Sigmoid colon (tissue), 7 donors: ENCODE data around the gene EMC8. TPM values are rescaled to one million over a fixed set of nuclear protein-coding genes. Genes with fewer than 3 reads are reported as not detected.

Source experiments
- DNase-seq: peaks from one replicate; pipeline ENCODE4 v3.0.0-alpha.2; 2019
- H3K27ac ChIP-seq, 4 donors: fragments of 200-600 bp; sonication (generic); one replicate each; pipeline ENCODE4 v1.5.1; 2016 to 2019; ENCODE audit warnings: mild to moderate bottlenecking in 1 of 4
- H3K27me3 ChIP-seq, 3 donors: fragments of 200-600 bp; sonication (generic); one replicate each; pipeline ENCODE4 v1.5.1; 2019; ENCODE audit warnings: mild to moderate bottlenecking in 1 of 3
- H3K36me3 ChIP-seq, 4 donors: fragments of 200-600 bp; sonication (generic); one replicate each; pipeline ENCODE4 v1.5.1; 2016 to 2019
- H3K4me1 ChIP-seq, 4 donors: fragments of 200-600 bp; sonication (generic); one replicate each; pipeline ENCODE4 v1.5.1; 2017 to 2019
- H3K4me3 ChIP-seq, 4 donors: fragments of 200-600 bp; sonication (generic); one replicate each; pipeline ENCODE4 v1.5.1; 2017 to 2019; ENCODE audit warnings: mild to moderate bottlenecking in 2 of 4, moderate library complexity in 1 of 4
- H3K9me3 ChIP-seq, 4 donors: fragments of 200-600 bp in 3 of 4; sonication (generic) in 3 of 4; one replicate each; pipeline versions ENCODE4 v1.5.1 to v1.6.1; 2013 to 2019
- EP300 ChIP-seq, 4 donors: sonication (generic); formaldehyde crosslinking; IDR thresholded peaks; one replicate each; pipeline ENCODE4 v1.6.1; 2017; ENCODE audit warnings: antibody characterized with exemption in 4 of 4
- POLR2A ChIP-seq, 2 donors: fragments of 450-650 bp; IDR thresholded peaks; one replicate each; pipeline ENCODE4 v1.6.1; 2016; ENCODE audit warnings: antibody characterized with exemption in 2 of 2, mild to moderate bottlenecking in 2 of 2, moderate library complexity in 2 of 2
- POLR2AphosphoS5 ChIP-seq, 4 donors: sonication (generic); formaldehyde crosslinking; IDR thresholded peaks; one replicate each; pipeline ENCODE4 v1.6.1; 2017; ENCODE audit warnings: antibody characterized with exemption in 4 of 4
- WGBS, 2 donors: extraction: QIAGEN DNeasy Blood & Tissue Kit; methylation state at CpG; one replicate each; pipeline ENCODE4 v1.1.7; 2013; 5-methylcytosine and 5-hydroxymethylcytosine counted together
- intact Hi-C: fragments of 100-400 bp; cut with DNase I; formaldehyde crosslinking; loops from one replicate; pipeline ENCODE4 v1.15.1; 2023
- polyA plus RNA-seq, 3 donors: library from polyadenylated mRNA; stranded (reverse); fragments of 200-250 nt; gene quantifications; one replicate each; pipeline ENCODE4 v1.2.3, GENCODE V29; 2013
- total RNA-seq, 4 donors: library from RNA; depleted of rRNA; stranded (reverse); fragments of >200 nt; gene quantifications; one replicate each; pipeline ENCODE4 v1.1.0, GENCODE V29; 2016
- TF ChIP-seq, protein P1 (sequence below), 4 experiments: fragments of 450-650 bp in 3 of 4; fragments of 200-600 bp in 1 of 4; IDR thresholded peaks; one replicate each; pipeline ENCODE4 v1.5.1; 2016 to 2019; ENCODE audit warnings: antibody characterized with exemption in 4 of 4, mild to moderate bottlenecking in 3 of 4, moderate library complexity in 2 of 4
- donor health status: healthy with polysubstance abuse.
- donor health status: Bipolar disorder and iron deficiency.
- donor health status: healthy.

Gene EMC8
- total and polyA plus RNA-seq, 7 donors, result 13.8 to 38.8 (median 23.7) TPM

DNA sequence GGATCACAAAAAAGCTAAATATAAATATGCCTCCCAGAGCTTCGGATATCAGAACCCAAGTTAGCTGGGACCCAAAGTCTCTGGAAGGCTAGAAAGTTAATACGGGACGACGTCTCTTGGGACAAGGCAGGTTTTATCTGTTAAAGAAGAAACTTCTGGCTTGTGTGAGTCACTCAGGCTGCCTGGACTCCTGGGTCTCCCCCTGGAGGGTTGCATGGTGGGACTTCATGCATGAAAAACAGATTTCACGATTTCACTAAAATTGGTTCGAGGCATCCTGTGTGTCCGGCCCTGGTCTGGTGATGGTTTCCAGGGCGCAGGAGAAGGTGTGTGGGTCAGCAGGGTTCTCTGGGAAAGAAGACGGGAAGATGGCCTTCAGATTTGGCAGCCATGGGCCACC lies 47.1 kb upstream of the EMC8 start:
- no peak for TF ChIP-seq POLR2AphosphoS5 (IDR thresholded peaks at IDR 0.05)
- TF ChIP-seq, protein P1, sequence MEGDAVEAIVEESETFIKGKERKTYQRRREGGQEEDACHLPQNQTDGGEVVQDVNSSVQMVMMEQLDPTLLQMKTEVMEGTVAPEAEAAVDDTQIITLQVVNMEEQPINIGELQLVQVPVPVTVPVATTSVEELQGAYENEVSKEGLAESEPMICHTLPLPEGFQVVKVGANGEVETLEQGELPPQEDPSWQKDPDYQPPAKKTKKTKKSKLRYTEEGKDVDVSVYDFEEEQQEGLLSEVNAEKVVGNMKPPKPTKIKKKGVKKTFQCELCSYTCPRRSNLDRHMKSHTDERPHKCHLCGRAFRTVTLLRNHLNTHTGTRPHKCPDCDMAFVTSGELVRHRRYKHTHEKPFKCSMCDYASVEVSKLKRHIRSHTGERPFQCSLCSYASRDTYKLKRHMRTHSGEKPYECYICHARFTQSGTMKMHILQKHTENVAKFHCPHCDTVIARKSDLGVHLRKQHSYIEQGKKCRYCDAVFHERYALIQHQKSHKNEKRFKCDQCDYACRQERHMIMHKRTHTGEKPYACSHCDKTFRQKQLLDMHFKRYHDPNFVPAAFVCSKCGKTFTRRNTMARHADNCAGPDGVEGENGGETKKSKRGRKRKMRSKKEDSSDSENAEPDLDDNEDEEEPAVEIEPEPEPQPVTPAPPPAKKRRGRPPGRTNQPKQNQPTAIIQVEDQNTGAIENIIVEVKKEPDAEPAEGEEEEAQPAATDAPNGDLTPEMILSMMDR (IDR thresholded peaks at IDR 0.05), result no peak
- TF ChIP-seq EP300 (IDR thresholded peaks at IDR 0.05), result no peak
- no peak for TF ChIP-seq POLR2A (IDR thresholded peaks at IDR 0.05)
- intact Hi-C loops, result no loop called here
- H3K36me3 ChIP-seq, result no peaks in the 10 kb centered on the region
- peaks cover 0 to 12% (median 10%) of the 10 kb centered on the region in 4 donors for H3K4me1 ChIP-seq
- no peaks in the 10 kb centered on the region for H3K9me3 ChIP-seq
- no peak overlapping the region for H3K4me3 ChIP-seq
- WGBS, 2 donors, result 88 to 92% methylated on average over 9 of the region's 9 CpGs
- no peak overlapping the region for H3K27ac ChIP-seq
- H3K27me3 ChIP-seq, result peaks cover 0 to 5% (median 0%) of the 10 kb centered on the region in 3 donors
- no peak for DNase-seq

DNA sequence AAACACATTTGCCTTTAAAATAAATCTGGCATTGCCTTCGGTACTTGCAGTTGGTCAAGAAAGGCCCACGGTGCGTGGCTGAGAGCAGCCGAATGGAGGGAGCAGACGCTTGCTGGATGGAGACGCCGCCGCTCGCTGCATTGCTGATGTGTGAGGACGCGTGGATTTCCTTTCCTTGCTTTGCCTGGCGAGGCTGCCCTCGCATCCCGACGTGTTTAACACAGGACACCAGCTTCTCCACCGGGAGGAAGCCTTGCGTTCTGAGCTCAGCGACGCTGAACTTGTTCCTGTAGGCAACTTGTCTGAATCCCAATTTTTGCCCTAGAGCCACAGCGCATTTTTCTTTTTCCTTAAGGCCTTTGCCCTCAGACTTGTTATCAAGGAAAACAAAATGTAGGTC lies 45.9 kb upstream of the EMC8 start:
- peaks cover 0 to 12% (median 10%) of the 10 kb centered on the region in 4 donors for H3K4me1 ChIP-seq
- intact Hi-C loops, result no loop called here
- DNase-seq, result peak; percentile 66
- peak overlapping the region in 1 of 4 donors; percentile 6 for H3K4me3 ChIP-seq
- H3K27me3 ChIP-seq, result peaks cover 0 to 5% (median 0%) of the 10 kb centered on the region in 3 donors
- no peaks in the 10 kb centered on the region for H3K36me3 ChIP-seq
- WGBS, 2 donors, result 79 to 86% methylated on average over 20 of the region's 20 CpGs
- TF ChIP-seq, protein P1 (IDR thresholded peaks at IDR 0.05), result no peak
- no peak for TF ChIP-seq POLR2A (IDR thresholded peaks at IDR 0.05)
- TF ChIP-seq POLR2AphosphoS5 (IDR thresholded peaks at IDR 0.05), result no peak
- no peak for TF ChIP-seq EP300 (IDR thresholded peaks at IDR 0.05)
- H3K9me3 ChIP-seq, result no peaks in the 10 kb centered on the region
- H3K27ac ChIP-seq, result peak overlapping the region in 1 of 4 donors; percentile 18

DNA sequence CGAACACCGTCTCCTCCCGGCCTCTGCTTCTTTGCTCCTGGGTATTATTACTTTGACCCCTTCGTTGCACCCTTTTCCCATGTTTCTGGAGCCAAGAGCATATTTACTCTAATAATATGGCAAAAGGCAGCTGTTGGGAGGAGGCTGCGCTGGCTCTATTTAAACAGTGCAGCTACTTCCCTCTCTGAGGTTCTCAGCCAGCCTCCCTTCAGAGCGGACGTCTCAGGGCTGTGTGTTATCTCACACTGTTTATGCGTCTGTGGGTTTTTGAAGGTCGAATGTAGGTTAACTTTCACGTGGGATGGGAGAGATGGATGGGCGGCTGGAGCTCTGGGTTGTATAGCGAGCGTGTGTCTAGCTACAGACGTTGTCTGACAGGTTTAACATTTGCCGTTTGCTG lies 45.4 kb upstream of the EMC8 start:
- 6 to 12% methylated on average over 15 of the region's 15 CpGs for WGBS, 2 donors
- peak in 1 of 4 donors; percentile 7 for TF ChIP-seq POLR2AphosphoS5 (IDR thresholded peaks at IDR 0.05)
- TF ChIP-seq, protein P1 (IDR thresholded peaks at IDR 0.05), result no peak
- no peak for TF ChIP-seq POLR2A (IDR thresholded peaks at IDR 0.05)
- TF ChIP-seq EP300 (IDR thresholded peaks at IDR 0.05), result no peak
- Histone ChIP-seq H3K27me3 (peaks cover 0 to 5% (median 0%) of the 10 kb centered on the region in 3 donors), H3K4me1 (peaks cover 0 to 12% (median 10%) of the 10 kb centered on the region in 4 donors), H3K27ac (peak overlapping the region in 1 of 4 donors; percentile 18), H3K36me3 (no peaks in the 10 kb centered on the region), H3K4me3 (peak overlapping the region in 1 of 4 donors; percentile 6), H3K9me3 (no peaks in the 10 kb centered on the region)
- peak; percentile 64 for DNase-seq
- intact Hi-C loops, result no loop called here

DNA sequence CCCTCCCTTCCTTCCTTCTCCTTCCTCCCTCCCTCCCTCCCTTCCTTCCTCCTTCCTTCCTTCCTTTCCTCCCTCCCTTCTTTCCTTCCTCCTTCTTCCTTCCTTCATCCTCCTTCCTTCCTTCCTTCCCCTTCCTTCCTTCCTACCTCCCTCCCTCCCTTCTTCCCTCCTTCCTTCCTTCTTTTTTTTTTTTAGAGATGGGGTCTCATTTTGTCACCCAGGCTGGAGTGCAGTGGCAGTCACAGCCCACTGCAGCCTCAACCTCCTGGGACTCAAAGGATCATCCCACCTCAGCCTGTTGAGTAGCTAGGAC lies 44.8 kb upstream of the EMC8 start:
- Histone ChIP-seq H3K27me3 (peaks cover 0 to 10% (median 0%) of the 10 kb centered on the region in 3 donors), H3K27ac (no peak overlapping the region), H3K4me1 (peaks cover 0 to 12% (median 10%) of the 10 kb centered on the region in 4 donors), H3K36me3 (no peaks in the 10 kb centered on the region), H3K9me3 (no peaks in the 10 kb centered on the region), H3K4me3 (no peak overlapping the region)
- DNase-seq, result no peak
- intact Hi-C loops, result no loop called here
- TF ChIP-seq POLR2AphosphoS5 (IDR thresholded peaks at IDR 0.05) (no peak), POLR2A (IDR thresholded peaks at IDR 0.05) (no peak), EP300 (IDR thresholded peaks at IDR 0.05) (no peak)
- TF ChIP-seq, protein P1 (IDR thresholded peaks at IDR 0.05), result no peak
